H9 (cell line): Measurements from ENCODE around the gene CERS4. TPM values are rescaled to one million over a fixed set of nuclear protein-coding genes. Genes with fewer than 3 reads are reported as not detected.
A peak's percentile ranks its signal among the peaks of the same experiment; 100 is the strongest.
"Not testable (repeated sequence)": the region's sequence is repeated elsewhere in the genome, so short reads cannot be mapped to it uniquely, and the experiment has no call there.

Experiments used
- DNase-seq: peaks from one replicate; pipeline ENCODE4 v3.0.0-alpha.2; 2017
- H2AFZ ChIP-seq: one replicate; pipeline ENCODE4 v1.6.1; 2013; ENCODE audit warnings: mild to moderate bottlenecking, low read length, control low read depth, moderate library complexity
- H2AK5ac ChIP-seq: 2 replicates; pipeline ENCODE4 v1.6.1; 2013; ENCODE audit warnings: low read length, control low read depth, mixed read lengths; ENCODE audit not compliant: insufficient read length
- H2BK120ac ChIP-seq: one replicate; pipeline ENCODE4 v1.6.1; 2013; ENCODE audit warnings: low read depth, mild to moderate bottlenecking, low read length, control low read depth, inconsistent platforms; ENCODE audit not compliant: poor library complexity, severe bottlenecking
- H2BK12ac ChIP-seq: 2 replicates; pipeline ENCODE4 v1.6.1; 2013; ENCODE audit warnings: low read length, control low read depth, mixed read lengths, low read depth; ENCODE audit not compliant: insufficient read length
- H2BK15ac ChIP-seq: 2 replicates; pipeline ENCODE4 v1.6.1; 2013; ENCODE audit warnings: low read depth, low read length, control low read depth
- H2BK20ac ChIP-seq: one replicate; pipeline ENCODE4 v1.6.1; 2013; ENCODE audit warnings: low read depth, mild to moderate bottlenecking, low read length, control low read depth, inconsistent platforms; ENCODE audit not compliant: poor library complexity, severe bottlenecking
- H2BK5ac ChIP-seq: 2 replicates; pipeline ENCODE4 v1.6.1; 2013; ENCODE audit warnings: low read length, control low read depth, mixed read lengths; ENCODE audit not compliant: insufficient read length
- H3K14ac ChIP-seq: 2 replicates; pipeline ENCODE4 v1.6.1; 2013; ENCODE audit warnings: low read length, control low read depth; ENCODE audit not compliant: insufficient read depth
- H3K18ac ChIP-seq: 2 replicates; pipeline ENCODE4 v1.6.1; 2013; ENCODE audit warnings: low read depth, mild to moderate bottlenecking, mixed read lengths, low read length, control low read depth; ENCODE audit not compliant: insufficient read length
- H3K23ac ChIP-seq: 2 replicates; pipeline ENCODE4 v1.6.1; 2013; ENCODE audit warnings: low read length, control low read depth, mixed read lengths, low read depth; ENCODE audit not compliant: insufficient read length
- H3K23me2 ChIP-seq: 2 replicates; pipeline ENCODE4 v1.6.1; 2013; ENCODE audit warnings: low read depth, mild to moderate bottlenecking, mixed read lengths, low read length, control low read depth; ENCODE audit not compliant: insufficient read length, poor library complexity, severe bottlenecking
- H3K27ac ChIP-seq: 2 replicates; pipeline ENCODE4 v1.5.1; 2013; ENCODE audit warnings: low read length, control low read depth, mixed read lengths, low read depth; ENCODE audit not compliant: insufficient read length
- H3K27me3 ChIP-seq: 2 replicates; pipeline ENCODE4 v1.6.1; 2013; ENCODE audit warnings: low read length, control low read depth, inconsistent platforms; ENCODE audit not compliant: insufficient read depth
- H3K4ac ChIP-seq: 2 replicates; pipeline ENCODE4 v1.6.1; 2013; ENCODE audit warnings: low read depth, mild to moderate bottlenecking, control low read depth, inconsistent platforms, low read length, moderate library complexity
- H3K4me1 ChIP-seq: 2 replicates; pipeline ENCODE4 v1.6.1; 2013; ENCODE audit warnings: low read length, control low read depth, inconsistent platforms; ENCODE audit not compliant: insufficient read depth
- H3K4me2 ChIP-seq: 2 replicates; pipeline ENCODE4 v1.6.1; 2013; ENCODE audit warnings: low read length, control low read depth, mixed read lengths; ENCODE audit not compliant: insufficient read length, insufficient read depth
- H3K56ac ChIP-seq: 2 replicates; pipeline ENCODE4 v1.6.1; 2013; ENCODE audit warnings: low read depth, mild to moderate bottlenecking, mixed read lengths, low read length, control low read depth; ENCODE audit not compliant: insufficient read length
- H3K79me1 ChIP-seq: 2 replicates; pipeline ENCODE4 v1.6.1; 2013; ENCODE audit warnings: low read depth, mild to moderate bottlenecking, moderate library complexity, low read length, control low read depth, inconsistent platforms; ENCODE audit not compliant: insufficient read depth, poor library complexity, severe bottlenecking
- H3K79me2 ChIP-seq: 2 replicates; pipeline ENCODE4 v1.6.1; 2013; ENCODE audit warnings: low read length, control low read depth, inconsistent platforms; ENCODE audit not compliant: insufficient read depth
- H3K9ac ChIP-seq: 2 replicates; pipeline ENCODE4 v1.6.1; 2013; ENCODE audit warnings: low read length, control low read depth, mixed read lengths; ENCODE audit not compliant: insufficient read length; ENCODE audit errors: extremely low read depth
- H3K9me3 ChIP-seq: one replicate; pipeline ENCODE4 v1.6.1; 2013; ENCODE audit warnings: low read depth, low read length, inconsistent platforms; ENCODE audit not compliant: control insufficient read depth
- H3T11ph ChIP-seq: one replicate; pipeline ENCODE4 v1.6.1; 2013; ENCODE audit warnings: mild to moderate bottlenecking, low read length, control low read depth, inconsistent platforms
- H4K20me1 ChIP-seq: one replicate; pipeline ENCODE4 v1.6.1; 2013; ENCODE audit not compliant: control insufficient read depth, insufficient read length, insufficient read depth
- H4K5ac ChIP-seq: 2 replicates; pipeline ENCODE4 v1.6.1; 2013; ENCODE audit warnings: low read depth, mild to moderate bottlenecking, mixed read lengths, low read length, control low read depth; ENCODE audit not compliant: insufficient read length
- H4K8ac ChIP-seq: replicated peaks from 2 replicates; pipeline ENCODE4 v1.6.1; 2013; ENCODE audit warnings: low read length, control low read depth, mixed read lengths, low read depth; ENCODE audit not compliant: insufficient read length
- H4K91ac ChIP-seq: 2 replicates; pipeline ENCODE4 v1.6.1; 2013; ENCODE audit warnings: low read depth, mild to moderate bottlenecking, moderate library complexity, mixed read lengths, low read length, control low read depth; ENCODE audit not compliant: insufficient read length
- H3K27ac Mint-ChIP-seq, 3 experiments: 2 replicates in 2 of 3; 3 replicates in 1 of 3; pipeline ENCODE4 v1.8.0; 2020 to 2021; ENCODE audit warnings: mixed read lengths in 3 of 3, mild to moderate bottlenecking in 1 of 3, moderate library complexity in 1 of 3
- H3K27me3 Mint-ChIP-seq: 2 replicates; pipeline ENCODE4 v1.8.0; 2021; ENCODE audit warnings: low read depth, mild to moderate bottlenecking, moderate library complexity, mixed read lengths
- H3K36me3 Mint-ChIP-seq, 3 experiments: 2 replicates in 2 of 3; 3 replicates in 1 of 3; pipeline ENCODE4 v1.8.0; 2020 to 2021; ENCODE audit warnings: low read depth in 3 of 3, mixed read lengths in 3 of 3; ENCODE audit not compliant: insufficient read depth in 1 of 3
- H3K4me1 Mint-ChIP-seq, 2 experiments: 2 replicates each; pipeline ENCODE4 v1.8.0; 2020; ENCODE audit warnings: mixed read lengths in 2 of 2
- H3K4me3 Mint-ChIP-seq, 2 experiments: 2 replicates in 1 of 2; 3 replicates in 1 of 2; pipeline ENCODE4 v1.8.0; 2020 to 2021; ENCODE audit warnings: mild to moderate bottlenecking in 2 of 2, mixed read lengths in 2 of 2, moderate library complexity in 1 of 2
- H3K9me3 Mint-ChIP-seq, 2 experiments: 2 replicates in 1 of 2; 3 replicates in 1 of 2; pipeline ENCODE4 v1.8.0; 2020; ENCODE audit warnings: mild to moderate bottlenecking in 2 of 2, mixed read lengths in 2 of 2, moderate library complexity in 1 of 2
- CTCF ChIP-seq: fragments of 200-600 bp; sonication (generic); conservative IDR thresholded peaks from 3 replicates; pipeline ENCODE4 v1.8.0; 2021; ENCODE audit warnings: antibody characterized with exemption, mild to moderate bottlenecking
- WGBS: extraction: QIAGEN DNeasy Blood & Tissue Kit; methylation state at CpG from one replicate; pipeline ENCODE4 v1.1.7; 2013; ENCODE audit warnings: missing lambda C conversion rate, low lambda C conversion rate, mixed read lengths; ENCODE audit not compliant: insufficient read length; ENCODE audit errors: extremely low coverage; 5-methylcytosine and 5-hydroxymethylcytosine counted together
- total RNA-seq: library from RNA; stranded (reverse); gene quantifications from 2 replicates; pipeline ENCODE4 v1.2.1, GENCODE V29; 2021

The CERS4 gene
- total RNA-seq, 1 experiment from 2014 or later, result 62.6 TPM

GRCh38 chr19:8245869-8246835, 37.0 kb downstream of the CERS4 start:
- peaks cover 38 to 42% (median 38%) of the 10 kb centered on the region in 3 experiments for H3K36me3 Mint-ChIP-seq
- H2BK5ac ChIP-seq, result no peak overlapping the region
- peak overlapping the region in 1 of 3 experiments; percentile 31; a peak in 2 of 7 replicates for H3K27ac Mint-ChIP-seq
- H3K23me2 ChIP-seq, result no peaks in the 10 kb centered on the region
- no peak overlapping the region for H3K23ac ChIP-seq
- H3K9me3 Mint-ChIP-seq, result peaks cover 8 to 12% of the 10 kb centered on the region in 2 experiments; a peak in 4 of 5 replicates
- H2AFZ ChIP-seq, result no peak overlapping the region
- H3K18ac ChIP-seq, result no peak overlapping the region
- H3K4me3 Mint-ChIP-seq, result no peak overlapping the region
- H3K4me1 Mint-ChIP-seq, result peaks cover 3 to 8% of the 10 kb centered on the region in 2 experiments; a peak in 3 of 4 replicates
- 0 out of 2 replicates have a peak, but pooled peaks cover 2% of the 10 kb centered on the region for H3K27me3 Mint-ChIP-seq
- TF ChIP-seq CTCF, result no peak
- DNase-seq, result no peak
- no CpG with 5 or more reads among the region's 11 CpGs for WGBS
- H2BK15ac ChIP-seq, result no peak overlapping the region
- H4K8ac ChIP-seq, result no peak overlapping the region
- no peak overlapping the region for H3K9ac ChIP-seq
- no peak overlapping the region for H2BK12ac ChIP-seq
- H3K27me3 ChIP-seq, result no peaks in the 10 kb centered on the region
- peaks cover 5% of the 10 kb centered on the region for H3K9me3 ChIP-seq
- no peak overlapping the region for H3K14ac ChIP-seq
- H2AK5ac ChIP-seq, result no peak overlapping the region
- no peaks in the 10 kb centered on the region for H3K79me1 ChIP-seq
- no peak overlapping the region for H3K27ac ChIP-seq
- no peak overlapping the region for H3K56ac ChIP-seq
- H2BK20ac ChIP-seq, result no peak overlapping the region
- no peak overlapping the region for H3T11ph ChIP-seq
- H3K4ac ChIP-seq, result no peak overlapping the region
- H3K4me1 ChIP-seq, result no peaks in the 10 kb centered on the region
- H4K5ac ChIP-seq, result no peak overlapping the region
- no peak overlapping the region for H2BK120ac ChIP-seq
- peaks cover 3% of the 10 kb centered on the region; the same call in 1 of the 2 replicates for H3K79me2 ChIP-seq
- no peak overlapping the region for H3K4me2 ChIP-seq
- H4K20me1 ChIP-seq, result no peaks in the 10 kb centered on the region
- H4K91ac ChIP-seq, result no peak overlapping the region

DNA sequence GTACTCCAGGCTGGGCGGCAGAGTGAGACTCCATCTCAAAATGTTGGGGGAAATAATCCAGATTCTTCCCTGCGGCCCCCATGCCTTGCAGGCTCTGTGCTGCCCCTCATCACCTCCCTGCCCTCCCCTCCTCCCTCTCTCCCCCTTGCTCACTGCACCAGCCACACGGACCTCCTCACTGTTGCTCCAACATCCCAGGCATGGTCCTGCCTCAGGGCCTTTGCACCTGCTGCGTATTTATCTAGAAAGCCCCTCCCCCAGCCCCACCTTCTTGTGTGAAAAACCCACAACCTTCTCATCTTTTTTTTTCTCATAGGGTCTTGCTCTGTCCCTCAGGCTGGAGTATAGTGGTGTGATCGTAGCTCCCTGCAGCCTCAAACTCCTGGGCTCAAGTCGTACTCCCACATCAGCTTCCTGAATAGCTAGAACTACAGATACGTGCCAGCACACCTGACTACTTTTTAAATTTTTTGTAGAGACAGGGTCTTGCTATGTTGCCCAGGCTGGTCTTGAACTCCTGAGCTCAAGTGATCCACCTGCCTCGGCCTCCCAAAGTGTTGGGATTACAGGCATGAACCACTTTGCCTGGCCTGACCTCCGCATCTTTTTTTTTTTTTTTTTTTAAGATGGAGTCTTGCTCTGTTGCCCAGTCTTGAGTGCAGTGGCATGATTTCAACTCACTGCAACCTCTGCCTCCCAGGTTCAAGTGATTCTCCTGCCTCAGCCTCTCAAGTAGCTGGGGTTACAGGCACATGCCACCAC, 38.1 kb downstream of the CERS4 start:
- H3K4ac ChIP-seq, H3K27me3 Mint-ChIP-seq, H3T11ph ChIP-seq, H3K79me2 ChIP-seq, H3K56ac ChIP-seq, H3K4me2 ChIP-seq, H4K5ac ChIP-seq, H4K91ac ChIP-seq, H2BK5ac ChIP-seq, H4K8ac ChIP-seq, H2AK5ac ChIP-seq, H3K23ac ChIP-seq, DNase-seq, H3K4me1 ChIP-seq, H4K20me1 ChIP-seq, H3K79me1 ChIP-seq, H3K9me3 ChIP-seq, H3K27ac ChIP-seq, H2BK12ac ChIP-seq, H3K14ac ChIP-seq, H3K4me1 Mint-ChIP-seq, H2AFZ ChIP-seq, H2BK15ac ChIP-seq, H3K27me3 ChIP-seq, H2BK20ac ChIP-seq, H2BK120ac ChIP-seq, H3K27ac Mint-ChIP-seq, H3K4me3 Mint-ChIP-seq, H3K23me2 ChIP-seq, H3K18ac ChIP-seq, H3K9ac ChIP-seq: not testable (repeated sequence)
- Mint-ChIP-seq H3K36me3 (peaks cover 28 to 32% (median 31%) of the 10 kb centered on the region in 3 experiments; a peak in 6 of 7 replicates), H3K9me3 (peaks cover 7 to 12% of the 10 kb centered on the region in 2 experiments; a peak in 4 of 5 replicates)
- WGBS, result no CpG with 5 or more reads among the region's 9 CpGs
